ENCODE measurements around the gene SLC39A11. TPM values are rescaled to one million over a fixed set of nuclear protein-coding genes. Genes with fewer than 3 reads are reported as not detected.

SLC39A11 gene
- total and polyA plus RNA-seq, 2 of the 13 experiments (the other 11 are each of a cell fraction or from before 2014, with no cell fraction given): 17.2 to 31.5 TPM

GRCh38 chr17:72619976-72620650 lies 472.4 kb downstream of the SLC39A11 start (continued):
- TF ChIP-seq HMGXB3 (CRISPR knock-in tag; IDR thresholded peaks at IDR 0.05; ENCODE audit: borderline replicate concordance) (no peak), ZNF644 (CRISPR knock-in tag; IDR thresholded peaks at IDR 0.05; ENCODE audit: low read depth) (peak; percentile 41; the same call in 1 of the 2 replicates), MYNN (CRISPR knock-in tag; IDR thresholded peaks at IDR 0.05; ENCODE audit: low read depth) (no peak), SAP130 (CRISPR knock-in tag; IDR thresholded peaks at IDR 0.05; ENCODE audit: low read depth) (0 out of 2 replicates have a peak, but pooled peaks have one; percentile 21), IKZF5 (CRISPR knock-in tag; IDR thresholded peaks at IDR 0.05) (peak; percentile 93; the same call in 1 of the 2 replicates), HMG20A (CRISPR knock-in tag; IDR thresholded peaks at IDR 0.05; ENCODE audit: borderline replicate concordance) (0 out of 2 replicates have a peak, but pooled peaks have one; percentile 2), IRF2 (CRISPR knock-in tag; IDR thresholded peaks at IDR 0.05) (0 out of 2 replicates have a peak, but pooled peaks have one; percentile 18), SOX6 (IDR thresholded peaks at IDR 0.05) (no peak), SOX6 (CRISPR knock-in tag; IDR thresholded peaks at IDR 0.05) (0 out of 2 replicates have a peak, but pooled peaks have one; percentile 14), FUBP1 (CRISPR knock-in tag; IDR thresholded peaks at IDR 0.05; ENCODE audit: borderline replicate concordance) (no peak), FOXP4 (CRISPR knock-in tag; IDR thresholded peaks at IDR 0.05) (no peak), HNF4A (CRISPR knock-in tag; IDR thresholded peaks at IDR 0.05) (no peak), FOXA3 (CRISPR knock-in tag; IDR thresholded peaks at IDR 0.05) (peak; percentile 84), FOXA1 (IDR thresholded peaks at IDR 0.05) (no peak), FOXA1 (CRISPR knock-in tag; IDR thresholded peaks at IDR 0.05) (peak; percentile 85)

Measured in HepG2 (cell line).